Mammary epithelial cell (primary cell): Measurements from ENCODE around the gene COLGALT1.

Experiments used
- EZH2 ChIP-seq: IDR thresholded peaks from 2 replicates; pipeline ENCODE4 v1.6.1; 2012; ENCODE audit warnings: low read length, inconsistent platforms, borderline replicate concordance
- TF ChIP-seq, protein P1 (sequence below), 2 donors: IDR thresholded peaks in 1 of 2; conservative IDR thresholded peaks in 1 of 2; 2 replicates each; pipeline ENCODE4 v1.5.1; 2011 to 2012; ENCODE audit warnings: inconsistent platforms in 2 of 2, low read length in 2 of 2, mild to moderate bottlenecking in 2 of 2, control low read depth in 1 of 2, low read depth in 1 of 2; ENCODE audit not compliant: insufficient read depth in 1 of 2; ENCODE audit errors: extremely low read depth in 1 of 2

DNA sequence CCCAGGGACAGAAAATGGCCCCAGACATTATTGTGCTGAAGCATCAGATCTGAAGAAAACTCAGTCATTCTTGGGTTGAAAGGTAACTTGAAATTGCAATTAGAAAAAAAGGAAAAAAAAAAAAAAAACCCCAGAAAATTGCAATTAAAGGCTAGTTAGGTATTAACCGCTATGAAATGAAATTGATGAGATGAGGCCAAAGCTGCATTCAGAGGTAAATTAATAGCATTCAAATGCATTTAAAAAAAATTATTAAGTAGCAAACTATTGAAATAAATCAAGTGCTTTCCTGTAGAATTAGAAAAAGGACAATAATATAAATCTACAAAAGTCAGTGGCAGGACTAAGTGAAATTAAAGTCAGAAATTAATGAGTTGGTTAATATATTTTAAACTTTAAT is 37.6 kb upstream of the COLGALT1 start:
- TF ChIP-seq, protein P1, sequence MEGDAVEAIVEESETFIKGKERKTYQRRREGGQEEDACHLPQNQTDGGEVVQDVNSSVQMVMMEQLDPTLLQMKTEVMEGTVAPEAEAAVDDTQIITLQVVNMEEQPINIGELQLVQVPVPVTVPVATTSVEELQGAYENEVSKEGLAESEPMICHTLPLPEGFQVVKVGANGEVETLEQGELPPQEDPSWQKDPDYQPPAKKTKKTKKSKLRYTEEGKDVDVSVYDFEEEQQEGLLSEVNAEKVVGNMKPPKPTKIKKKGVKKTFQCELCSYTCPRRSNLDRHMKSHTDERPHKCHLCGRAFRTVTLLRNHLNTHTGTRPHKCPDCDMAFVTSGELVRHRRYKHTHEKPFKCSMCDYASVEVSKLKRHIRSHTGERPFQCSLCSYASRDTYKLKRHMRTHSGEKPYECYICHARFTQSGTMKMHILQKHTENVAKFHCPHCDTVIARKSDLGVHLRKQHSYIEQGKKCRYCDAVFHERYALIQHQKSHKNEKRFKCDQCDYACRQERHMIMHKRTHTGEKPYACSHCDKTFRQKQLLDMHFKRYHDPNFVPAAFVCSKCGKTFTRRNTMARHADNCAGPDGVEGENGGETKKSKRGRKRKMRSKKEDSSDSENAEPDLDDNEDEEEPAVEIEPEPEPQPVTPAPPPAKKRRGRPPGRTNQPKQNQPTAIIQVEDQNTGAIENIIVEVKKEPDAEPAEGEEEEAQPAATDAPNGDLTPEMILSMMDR (conservative IDR thresholded peaks at IDR 0.05 in 1 of 2, IDR thresholded peaks at IDR 0.05 in 1 of 2; ENCODE audit: extremely low read depth in 1 of 2, insufficient read depth in 1 of 2, low read depth in 1 of 2, low read length in 2 of 2), result no peak
- TF ChIP-seq EZH2, result no peak
